ENCODE measurements around the gene PEX7.
"Not testable (repeated sequence)": the region's sequence is repeated elsewhere in the genome, so short reads cannot be mapped to it uniquely, and the experiment has no call there.

PEX7 gene

GRCh38 chr6:136950436-136951126, 128.2 kb downstream of the PEX7 start:
- peak; percentile 35 for DNase-seq (ENCODE audit: low read depth, low spot score)

- peak; percentile 45 for DNase-seq (ENCODE audit: low read depth, low spot score)
Observed at GRCh38 chr6:136952714-136953260, 130.4 kb downstream of the PEX7 start.

- no peak for DNase-seq (ENCODE audit: low read depth, low spot score)
Observed at GRCh38 chr6:136955123-136955522, 132.7 kb downstream of the PEX7 start.

- DNase-seq (ENCODE audit: low read depth, low spot score): peak; percentile 77
Observed at GRCh38 chr6:136956590-136957544, 134.5 kb downstream of the PEX7 start.

- no peak for DNase-seq (ENCODE audit: low read depth, low spot score)
Observed at GRCh38 chr6:136958168-136958567, 135.8 kb downstream of the PEX7 start.

GRCh38 chr6:136959471-136959891, 137.1 kb downstream of the PEX7 start:
- DNase-seq (ENCODE audit: low read depth, low spot score): no peak

- not testable (repeated sequence) for DNase-seq (ENCODE audit: low read depth, low spot score)
Observed at GRCh38 chr6:136959935-136960334, 137.5 kb downstream of the PEX7 start.

GRCh38 chr6:136960781-136961180, 138.4 kb downstream of the PEX7 start:
- DNase-seq (ENCODE audit: low read depth, low spot score): no peak

- DNase-seq (ENCODE audit: low read depth, low spot score): no peak
Observed at GRCh38 chr6:136961848-136962247, 139.5 kb downstream of the PEX7 start.

GRCh38 chr6:136962661-136963060, 140.3 kb downstream of the PEX7 start:
- DNase-seq (ENCODE audit: low read depth, low spot score): no peak

GRCh38 chr6:136963259-136963658, 140.9 kb downstream of the PEX7 start:
- no peak for DNase-seq (ENCODE audit: low read depth, low spot score)
